ENCODE results near the gene DGKQ. TPM values are rescaled to one million over a fixed set of nuclear protein-coding genes. Genes with fewer than 3 reads are reported as not detected.

Gene DGKQ
- total RNA-seq, 1 donor from 2014 or later = 15.0 TPM

DNA sequence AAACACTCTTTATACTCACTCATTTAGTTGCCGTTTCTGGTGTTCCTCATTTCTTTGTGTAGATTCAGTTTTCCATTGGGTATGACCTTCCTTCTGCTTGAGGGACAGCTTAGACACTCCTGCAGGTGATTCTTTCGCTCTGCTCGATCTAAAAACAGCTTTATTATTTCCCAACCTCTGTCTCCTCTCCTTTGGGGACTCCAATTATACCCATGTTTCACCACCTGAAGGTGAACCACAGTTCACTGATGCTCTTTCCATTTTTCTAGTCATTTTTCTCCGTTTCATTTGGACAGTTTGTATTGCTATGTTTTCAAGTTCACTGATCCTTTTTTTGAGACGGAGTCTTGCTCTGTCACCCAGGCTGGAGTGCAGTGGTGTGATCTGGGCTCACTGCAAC, 33.5 kb upstream of the DGKQ start:
- H3K9me3 Mint-ChIP-seq = no peaks in the 10 kb centered on the region

GRCh38 chr4:1004557-1005485, 31.5 kb upstream of the DGKQ start:
- Mint-ChIP-seq H3K27me3 (ENCODE audit: low read depth) (peaks cover 77% of the 10 kb centered on the region), H3K36me3 (ENCODE audit: low read depth) (peaks cover 3% of the 10 kb centered on the region), H3K4me3 (no peak overlapping the region), H3K9me3 (no peaks in the 10 kb centered on the region), H3K4me1 (peaks cover 7% of the 10 kb centered on the region), H3K27ac (ENCODE audit: unreplicated experiment) (no peak overlapping the region)
- DNase-seq (ENCODE audit: low read depth, low spot score) = no peak
- TF ChIP-seq, protein P1, sequence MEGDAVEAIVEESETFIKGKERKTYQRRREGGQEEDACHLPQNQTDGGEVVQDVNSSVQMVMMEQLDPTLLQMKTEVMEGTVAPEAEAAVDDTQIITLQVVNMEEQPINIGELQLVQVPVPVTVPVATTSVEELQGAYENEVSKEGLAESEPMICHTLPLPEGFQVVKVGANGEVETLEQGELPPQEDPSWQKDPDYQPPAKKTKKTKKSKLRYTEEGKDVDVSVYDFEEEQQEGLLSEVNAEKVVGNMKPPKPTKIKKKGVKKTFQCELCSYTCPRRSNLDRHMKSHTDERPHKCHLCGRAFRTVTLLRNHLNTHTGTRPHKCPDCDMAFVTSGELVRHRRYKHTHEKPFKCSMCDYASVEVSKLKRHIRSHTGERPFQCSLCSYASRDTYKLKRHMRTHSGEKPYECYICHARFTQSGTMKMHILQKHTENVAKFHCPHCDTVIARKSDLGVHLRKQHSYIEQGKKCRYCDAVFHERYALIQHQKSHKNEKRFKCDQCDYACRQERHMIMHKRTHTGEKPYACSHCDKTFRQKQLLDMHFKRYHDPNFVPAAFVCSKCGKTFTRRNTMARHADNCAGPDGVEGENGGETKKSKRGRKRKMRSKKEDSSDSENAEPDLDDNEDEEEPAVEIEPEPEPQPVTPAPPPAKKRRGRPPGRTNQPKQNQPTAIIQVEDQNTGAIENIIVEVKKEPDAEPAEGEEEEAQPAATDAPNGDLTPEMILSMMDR (conservative IDR thresholded peaks at IDR 0.05) = no peak

More for the DNA sequence above, 33.5 kb upstream of the DGKQ start:
- peaks cover 7% of the 10 kb centered on the region for H3K4me1 Mint-ChIP-seq
- TF ChIP-seq, protein P1 (conservative IDR thresholded peaks at IDR 0.05) = no peak
- H3K4me3 Mint-ChIP-seq = peak overlapping the region; percentile 65
- no peak overlapping the region for H3K27ac Mint-ChIP-seq (ENCODE audit: unreplicated experiment)
- H3K36me3 Mint-ChIP-seq (ENCODE audit: low read depth) = peaks cover 3% of the 10 kb centered on the region
- DNase-seq (ENCODE audit: low read depth, low spot score) = no peak
- H3K27me3 Mint-ChIP-seq (ENCODE audit: low read depth) = peaks cover 66% of the 10 kb centered on the region

- TF ChIP-seq, protein P1 (conservative IDR thresholded peaks at IDR 0.05) = no peak
- no peaks in the 10 kb centered on the region for H3K9me3 Mint-ChIP-seq
- DNase-seq (ENCODE audit: low read depth, low spot score) = no peak
- H3K27ac Mint-ChIP-seq (ENCODE audit: unreplicated experiment) = no peak overlapping the region
- peak overlapping the region; percentile 6 for H3K4me3 Mint-ChIP-seq
- H3K4me1 Mint-ChIP-seq = peaks cover 10% of the 10 kb centered on the region
- H3K36me3 Mint-ChIP-seq (ENCODE audit: low read depth) = peaks cover 3% of the 10 kb centered on the region
- H3K27me3 Mint-ChIP-seq (ENCODE audit: low read depth) = peaks cover 79% of the 10 kb centered on the region
Observed at GRCh38 chr4:1004071-1004418, 30.7 kb upstream of the DGKQ start.

GRCh38 chr4:1003271-1004070, 30.1 kb upstream of the DGKQ start:
- H3K27me3 Mint-ChIP-seq (ENCODE audit: low read depth) = peaks cover 77% of the 10 kb centered on the region
- H3K4me3 Mint-ChIP-seq = peak overlapping the region; percentile 6
- peaks cover 3% of the 10 kb centered on the region for H3K36me3 Mint-ChIP-seq (ENCODE audit: low read depth)
- TF ChIP-seq, protein P1 (conservative IDR thresholded peaks at IDR 0.05) = no peak
- DNase-seq (ENCODE audit: low read depth, low spot score) = no peak
- no peaks in the 10 kb centered on the region for H3K9me3 Mint-ChIP-seq
- H3K27ac Mint-ChIP-seq (ENCODE audit: unreplicated experiment) = no peak overlapping the region
- H3K4me1 Mint-ChIP-seq = peaks cover 4% of the 10 kb centered on the region

DNA sequence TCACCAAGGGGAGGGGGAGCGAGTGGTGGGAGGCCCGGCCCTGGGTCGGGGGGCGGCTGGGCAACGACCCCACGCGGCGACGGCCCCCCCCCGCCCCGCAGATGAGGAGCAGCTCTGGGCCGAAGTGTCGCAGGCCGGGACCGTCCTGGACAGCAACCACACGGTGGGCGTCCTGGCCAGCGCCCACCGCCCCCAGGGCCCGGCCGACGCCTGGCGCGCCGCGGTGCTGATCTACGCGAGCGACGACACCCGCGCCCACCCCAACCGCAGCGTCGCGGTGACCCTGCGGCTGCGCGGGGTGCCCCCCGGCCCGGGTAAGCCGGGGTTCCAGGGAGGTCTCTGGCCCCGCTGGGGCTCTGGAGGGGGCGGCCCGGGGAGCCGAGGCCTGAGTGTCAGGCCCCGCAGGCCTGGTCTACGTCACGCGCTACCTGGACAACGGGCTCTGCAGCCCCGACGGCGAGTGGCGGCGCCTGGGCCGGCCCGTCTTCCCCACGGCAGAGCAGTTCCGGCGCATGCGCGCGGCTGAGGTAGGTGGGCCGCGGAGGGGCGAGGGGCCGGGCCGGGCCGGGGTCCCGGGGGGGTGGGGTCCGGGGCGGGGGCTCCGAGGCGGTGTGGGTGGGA, 29.4 kb upstream of the DGKQ start:
- Mint-ChIP-seq H3K36me3 (ENCODE audit: low read depth) (peaks cover 3% of the 10 kb centered on the region), H3K4me3 (no peak overlapping the region), H3K27ac (ENCODE audit: unreplicated experiment) (no peak overlapping the region), H3K9me3 (no peaks in the 10 kb centered on the region), H3K4me1 (peaks cover 4% of the 10 kb centered on the region), H3K27me3 (ENCODE audit: low read depth) (peaks cover 77% of the 10 kb centered on the region)
- TF ChIP-seq, protein P1 (conservative IDR thresholded peaks at IDR 0.05) = no peak
- DNase-seq (ENCODE audit: low read depth, low spot score) = no peak
